GM18907 (cell line): Measurements from ENCODE around the gene PEX11B.
"Not testable (repeated sequence)": the region's sequence is repeated elsewhere in the genome, so short reads cannot be mapped to it uniquely, and the experiment has no call there.

Experiments
- ATAC-seq: cut with Tn5 transposase; IDR thresholded peaks from one replicate; pipeline ENCODE4 v1.9.1; 2021; ENCODE audit warnings: mild to moderate bottlenecking, moderate library complexity; ENCODE audit not compliant: unreplicated experiment

Gene PEX11B

DNA sequence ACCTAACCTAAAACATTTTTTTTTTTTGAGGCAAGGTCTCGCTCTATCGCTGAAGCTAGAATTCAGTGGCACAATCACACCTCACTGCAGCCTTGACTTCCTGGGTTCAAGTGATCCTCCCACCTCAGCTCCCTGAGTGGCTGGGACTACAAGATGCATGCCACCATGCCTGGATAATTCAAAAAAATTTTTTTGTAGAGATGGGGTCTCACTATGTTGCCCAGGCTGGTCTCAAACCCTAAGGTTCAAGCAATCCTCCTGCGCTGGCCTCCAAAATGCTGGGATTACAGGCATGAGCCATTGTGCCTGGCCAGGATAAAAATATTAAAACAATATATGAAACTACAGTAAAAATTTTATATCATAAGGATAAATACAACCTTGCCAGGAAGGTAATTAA, 34.4 kb upstream of the PEX11B start:
- no peak for ATAC-seq

- ATAC-seq: no peak
Observed at GRCh38 chr1:145951526-145951925, 33.0 kb upstream of the PEX11B start.

DNA sequence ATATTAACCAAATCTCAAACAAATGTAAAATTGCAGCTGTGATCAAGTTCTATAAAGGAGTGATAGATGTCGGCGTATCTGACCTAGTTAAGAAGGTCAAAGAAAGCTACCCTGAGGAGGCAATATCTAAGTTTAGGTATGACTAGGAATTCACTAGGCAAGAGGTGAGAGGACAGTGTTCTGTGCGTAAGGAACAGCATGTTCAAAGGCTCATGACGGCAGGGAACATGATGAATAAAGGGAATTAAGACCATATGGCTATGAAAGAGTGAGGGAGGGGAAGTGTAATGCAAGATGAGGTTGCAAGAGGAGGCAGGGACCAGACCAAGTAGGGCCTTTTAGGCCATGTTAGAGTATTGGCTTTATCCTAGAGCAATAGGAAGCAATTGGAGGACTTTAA, 30.7 kb upstream of the PEX11B start:
- ATAC-seq: no peak

DNA sequence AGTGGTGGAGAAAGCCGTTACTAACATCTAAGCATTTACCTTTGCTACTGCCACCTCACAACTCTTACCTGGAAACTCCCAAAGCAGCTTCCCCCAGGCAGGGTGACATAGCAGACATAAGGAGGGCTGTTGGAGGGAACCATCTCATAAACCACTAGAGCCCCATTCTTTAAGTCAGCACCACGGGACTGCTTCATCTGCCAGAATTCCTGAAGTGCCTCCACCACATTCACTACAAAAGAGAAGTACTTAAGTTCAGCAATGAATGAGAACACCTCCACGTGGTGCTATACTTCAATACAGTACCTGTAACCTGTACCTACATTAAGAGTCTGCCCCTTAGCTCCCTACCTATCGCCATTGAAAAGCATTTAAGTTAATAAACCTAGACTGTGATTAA, 29.0 kb upstream of the PEX11B start:
- ATAC-seq: no peak

- no peak for ATAC-seq
Observed at GRCh38 chr1:145946477-145946986, 28.0 kb upstream of the PEX11B start.

DNA sequence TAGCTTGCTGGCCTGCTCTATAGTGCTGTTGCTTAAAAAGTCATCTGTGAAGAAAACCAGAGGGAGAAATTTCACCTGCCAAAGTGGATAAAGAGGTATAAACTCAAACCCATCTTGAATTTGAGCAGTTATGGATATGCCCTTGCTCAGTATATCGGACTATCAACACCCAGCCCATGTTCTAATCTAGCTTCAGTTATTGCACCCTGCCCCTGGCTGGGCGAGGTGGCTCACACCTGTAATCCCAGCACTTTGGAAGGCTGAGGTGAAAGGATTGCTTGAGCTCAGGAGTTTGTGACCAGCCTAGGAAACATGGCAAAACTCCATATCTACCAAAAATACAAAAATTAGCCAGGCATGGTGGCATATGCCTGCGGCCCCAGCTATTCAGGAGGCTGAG, 26.0 kb upstream of the PEX11B start:
- no peak for ATAC-seq

- no peak for ATAC-seq
Observed at GRCh38 chr1:145942871-145943270, 24.4 kb upstream of the PEX11B start.

DNA sequence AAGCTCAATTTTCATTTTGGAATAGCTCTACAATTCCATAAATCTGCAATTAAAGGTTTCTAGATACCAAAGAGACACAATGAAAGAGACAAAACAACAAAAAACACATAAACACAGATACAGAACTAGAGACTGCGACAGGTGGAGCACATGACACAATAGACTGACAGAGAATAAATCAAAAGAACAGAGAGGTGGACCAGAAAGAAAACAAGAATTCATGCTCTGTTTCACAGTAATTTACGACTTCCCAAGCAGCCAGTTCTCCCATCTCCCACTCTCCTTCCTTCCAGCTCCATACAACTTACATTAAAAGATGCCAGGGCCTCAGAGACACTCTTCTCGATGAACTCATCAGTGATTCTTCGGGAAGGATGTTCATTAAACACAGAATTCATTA, 23.9 kb upstream of the PEX11B start:
- no peak for ATAC-seq

DNA sequence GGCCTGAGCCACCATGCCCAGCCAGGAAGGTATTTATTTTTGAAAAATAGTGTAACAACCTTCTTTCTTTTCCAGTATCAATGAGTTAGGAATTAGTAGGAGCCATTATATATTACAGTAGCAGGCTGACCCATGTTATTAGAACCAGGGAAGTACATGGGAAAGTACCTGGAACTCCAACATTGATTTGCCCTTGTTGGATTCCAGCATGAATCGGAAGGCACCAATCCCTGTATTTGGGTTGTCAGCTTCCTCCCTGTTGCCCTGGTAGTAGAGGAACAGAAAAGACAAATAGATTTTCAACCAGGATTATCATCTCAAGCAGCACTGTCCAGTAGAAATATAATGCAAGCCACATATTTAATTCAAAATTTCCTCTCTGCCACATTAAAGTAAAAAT, 18.9 kb upstream of the PEX11B start:
- no peak for ATAC-seq

- no peak for ATAC-seq
Observed at GRCh38 chr1:145936247-145936646, 17.7 kb upstream of the PEX11B start.

DNA sequence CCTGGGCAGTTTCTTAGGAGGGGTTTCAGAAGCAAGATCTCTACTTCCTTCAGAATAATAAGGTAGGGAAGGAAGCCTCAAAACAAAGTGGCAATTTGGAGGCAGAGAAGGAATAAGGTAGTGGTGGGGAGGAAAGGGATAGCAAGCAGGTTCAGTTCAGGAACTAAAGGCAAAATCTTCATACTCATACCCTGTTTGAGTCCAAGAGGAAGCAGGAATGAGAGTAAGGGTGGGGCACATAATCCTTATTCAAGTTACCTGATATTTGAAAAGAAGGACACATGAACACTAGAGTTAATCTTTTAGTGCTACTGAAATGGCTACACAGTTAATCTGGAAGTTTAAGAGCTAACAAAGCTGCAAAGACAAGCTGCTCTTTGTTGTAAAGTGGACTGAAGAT, 17.2 kb upstream of the PEX11B start:
- no peak for ATAC-seq

DNA sequence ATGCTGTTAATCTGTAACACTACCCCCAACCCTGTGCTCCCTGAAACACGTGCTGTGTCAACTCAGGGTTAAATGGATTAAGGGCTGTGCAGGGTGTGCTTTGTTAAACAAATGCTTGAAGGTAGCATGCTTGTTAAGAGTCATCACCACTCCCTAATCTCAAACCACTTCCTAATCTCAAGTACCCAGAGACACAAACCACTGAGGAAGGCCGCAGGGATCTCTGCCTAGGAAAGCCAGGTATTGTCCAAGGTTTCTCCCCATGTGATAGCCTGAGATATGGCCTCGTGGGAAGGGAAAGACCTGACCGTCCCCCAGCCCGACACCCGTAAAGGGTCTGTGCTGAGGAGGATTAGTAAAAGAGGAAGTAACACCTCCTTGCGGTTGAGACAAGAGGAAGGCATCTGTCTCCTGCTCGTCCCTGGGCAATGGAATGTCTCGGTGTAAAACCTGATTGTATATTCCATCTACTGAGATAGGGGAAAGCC, 14.0 kb upstream of the PEX11B start:
- ATAC-seq: not testable (repeated sequence)

DNA sequence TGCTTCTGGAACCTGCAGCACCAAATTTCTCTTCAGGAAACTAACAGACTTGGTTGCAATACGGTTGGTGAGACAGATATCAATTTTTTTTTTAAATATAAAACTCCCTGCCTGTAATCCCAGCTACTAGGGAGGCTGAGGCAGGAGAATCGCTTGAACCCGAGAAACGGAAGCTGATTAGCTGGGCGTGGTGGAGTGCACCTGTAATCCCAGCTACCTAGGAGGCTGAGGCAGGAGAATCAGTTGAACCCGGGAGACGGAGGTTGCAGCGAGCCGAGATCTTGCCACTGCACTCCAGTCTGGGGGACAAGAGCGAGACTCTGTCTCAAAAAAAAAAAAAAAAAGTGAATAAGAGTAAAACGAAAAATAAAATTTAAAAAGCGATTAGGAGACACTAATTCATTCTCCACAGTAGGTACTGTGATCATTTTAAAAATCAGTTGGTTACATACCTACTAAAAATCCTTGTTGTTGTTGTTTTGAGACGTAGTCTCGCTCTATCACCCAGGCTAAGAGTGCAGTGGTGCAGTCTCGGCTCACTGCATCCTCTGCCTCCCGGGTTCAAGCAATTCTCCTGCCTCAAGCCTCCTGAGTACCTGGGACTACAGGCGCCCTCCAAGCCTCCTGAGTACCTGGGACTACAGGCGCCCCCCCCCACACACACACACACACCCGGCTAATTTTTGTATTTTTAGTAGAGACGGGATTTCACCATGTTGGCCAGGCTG, 9.6 kb upstream of the PEX11B start:
- ATAC-seq: no peak

DNA sequence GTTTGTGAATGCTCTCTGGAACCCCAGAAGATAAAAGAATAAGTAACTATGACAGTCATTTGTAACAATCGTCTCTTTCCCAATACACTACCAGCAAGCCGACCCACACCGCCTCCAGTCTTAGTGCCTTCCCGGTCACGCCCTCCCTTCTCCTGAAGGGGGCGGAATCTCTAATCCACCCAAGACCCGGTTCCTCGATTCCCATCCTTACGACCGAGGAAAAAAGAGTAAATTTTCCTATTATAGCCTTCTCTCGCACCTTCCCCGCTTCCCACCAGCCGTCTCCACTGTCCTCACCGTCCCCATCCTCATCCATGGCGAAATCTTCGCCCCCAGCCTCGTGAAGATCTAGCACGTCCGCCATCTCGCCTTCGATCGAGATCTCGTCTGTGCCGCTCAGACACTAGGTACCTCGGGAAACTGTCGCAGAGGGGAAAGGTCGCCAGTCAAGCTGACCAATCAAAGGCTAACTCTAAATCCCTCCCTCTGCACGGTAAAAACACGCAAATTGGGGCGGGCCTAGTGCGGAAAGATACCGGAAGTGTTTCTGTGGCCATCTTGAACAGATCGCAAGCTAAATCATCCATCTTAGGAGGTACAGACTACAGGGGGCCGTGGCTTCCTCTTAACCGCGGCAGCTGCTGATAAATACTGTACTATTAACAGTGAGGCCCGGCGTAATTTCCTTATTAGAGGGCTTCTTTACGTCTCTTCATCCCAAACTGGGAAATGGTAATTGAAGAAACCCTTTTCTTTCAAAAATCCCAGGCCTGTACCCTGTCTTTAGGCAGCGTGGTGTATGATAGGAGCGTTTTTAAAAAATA, 8.8 kb upstream of the PEX11B start, which contains the start of gene RBM8A:
RBM8A (minus strand) TSS at position 422 of the 824 bp plus-strand sequence; CDS start at position 364, 58 bp downstream.
- ATAC-seq: peak; percentile 95

- peak; percentile 19 for ATAC-seq
Observed at GRCh38 chr1:145926686-145927062, 8.2 kb upstream of the PEX11B start.

DNA sequence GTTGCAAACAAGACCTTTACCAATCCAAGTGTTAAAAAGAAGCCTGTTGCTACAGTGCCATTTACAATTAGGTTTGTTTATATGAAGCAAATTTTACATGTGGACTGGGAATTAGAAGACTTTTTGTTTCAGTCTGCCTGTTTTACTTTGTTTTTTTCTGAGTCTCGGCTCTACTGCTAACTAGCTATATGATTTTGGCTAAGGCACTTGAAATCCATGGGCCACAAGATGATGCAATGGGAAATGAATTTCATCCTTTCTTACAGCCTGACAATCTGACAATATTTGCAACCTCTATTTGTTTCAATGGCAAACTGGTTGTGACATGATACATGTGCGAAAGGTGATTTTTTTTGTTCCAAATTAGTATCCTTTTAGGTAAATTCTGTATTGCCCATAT, 3.7 kb upstream of the PEX11B start:
- no peak for ATAC-seq

GRCh38 chr1:145920297-145920696, 1.8 kb upstream of the PEX11B start:
- not testable (repeated sequence) for ATAC-seq

DNA sequence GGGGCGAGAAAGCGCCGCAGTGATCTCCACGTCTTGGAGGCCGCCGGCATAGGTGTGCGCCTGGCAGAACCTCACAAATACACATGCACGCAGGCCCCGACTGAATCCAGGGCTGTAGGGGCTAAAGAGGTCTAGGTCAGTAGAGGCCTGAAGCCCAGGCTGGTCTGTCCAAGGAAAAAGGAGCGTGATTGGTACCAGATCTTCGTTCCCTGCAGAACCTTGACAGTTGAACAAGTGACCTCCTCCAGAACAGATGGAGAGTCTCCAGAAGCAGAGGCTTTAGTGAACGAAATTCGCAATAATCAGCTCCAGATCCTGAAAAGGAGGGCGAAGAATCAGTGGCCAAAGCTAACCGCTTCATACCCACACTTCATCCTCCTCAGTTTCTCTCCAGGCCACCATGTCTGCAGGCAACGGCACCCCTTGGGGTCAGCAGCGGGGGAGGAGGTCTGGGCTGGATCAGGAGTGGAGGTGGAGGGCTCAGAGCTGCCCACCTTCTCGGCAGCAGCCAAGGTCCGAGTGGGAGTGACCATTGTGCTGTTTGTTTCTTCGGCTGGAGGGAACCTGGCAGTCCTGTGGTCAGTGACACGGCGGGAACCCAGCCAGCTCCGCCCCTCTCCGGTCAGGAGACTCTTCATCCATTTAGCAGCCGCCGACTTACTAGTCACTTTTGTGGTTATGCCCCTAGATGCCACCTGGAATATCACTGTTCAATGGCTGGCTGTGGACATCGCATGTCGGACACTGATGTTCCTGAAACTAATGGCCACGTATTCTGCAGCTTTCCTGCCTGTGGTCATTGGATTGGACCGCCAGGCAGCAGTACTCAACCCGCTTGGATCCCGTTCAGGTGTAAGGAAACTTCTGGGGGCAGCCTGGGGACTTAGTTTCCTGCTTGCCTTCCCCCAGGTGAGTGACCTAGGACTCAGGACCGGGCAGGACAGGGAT, 749 bp upstream of the PEX11B start:
- ATAC-seq: peak; percentile 25

GRCh38 chr1:145917595-145917994, 922 bp downstream of the PEX11B start:
- ATAC-seq: no peak

DNA sequence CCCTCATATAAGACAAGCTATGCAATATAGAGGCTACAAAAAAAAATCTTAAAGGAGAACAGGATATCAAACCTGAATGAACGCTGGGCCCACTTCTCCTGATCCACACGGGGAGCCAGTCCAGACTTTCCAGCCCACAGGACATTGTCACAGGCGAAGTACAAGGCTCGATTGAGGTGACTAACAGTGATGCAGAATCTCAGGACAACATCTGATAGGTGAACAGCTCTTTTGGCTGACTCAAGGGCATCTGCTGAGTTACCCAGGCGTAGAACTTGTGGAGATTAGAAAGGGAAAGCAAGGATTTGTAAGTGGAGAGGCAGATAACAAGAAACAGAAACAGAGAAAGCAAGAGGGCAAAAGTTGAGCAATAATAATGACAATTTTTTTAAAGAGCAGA, 1.8 kb downstream of the PEX11B start:
- no peak for ATAC-seq

GRCh38 chr1:145912128-145912641, 6.3 kb downstream of the PEX11B start:
- ATAC-seq: no peak
